MM.1S (cell line): Measurements from ENCODE around the gene TOMM6.

ENCODE experiments used
- DNase-seq: peaks from one replicate; pipeline ENCODE4 v3.0.0-alpha.2; 2015
- H2AFZ ChIP-seq: fragments of 300-600 bp; sonication (generic); 2 replicates; pipeline ENCODE4 v1.6.0; 2016; ENCODE audit warnings: antibody characterized with exemption, low read length
- H3F3A ChIP-seq: fragments of 300-600 bp; sonication (generic); 2 replicates; pipeline ENCODE4 v1.6.1; 2016; ENCODE audit warnings: mild to moderate bottlenecking, antibody characterized with exemption, low read length, moderate library complexity, mixed read lengths; ENCODE audit not compliant: insufficient read depth
- H3K27ac ChIP-seq: fragments of 300-600 bp; sonication (generic); 2 replicates; pipeline ENCODE4 v1.5.1; 2016; ENCODE audit warnings: mild to moderate bottlenecking, low read length
- H3K27me3 ChIP-seq: fragments of 300-600 bp; sonication (generic); replicated peaks from 2 replicates; pipeline ENCODE4 v1.6.0; 2016; ENCODE audit warnings: low read length; ENCODE audit not compliant: insufficient read depth
- H3K36me3 ChIP-seq: fragments of 300-600 bp; sonication (generic); replicated peaks from 2 replicates; pipeline ENCODE4 v1.6.1; 2016; ENCODE audit warnings: mild to moderate bottlenecking, low read length, mixed read lengths; ENCODE audit not compliant: insufficient read depth
- H3K4me1 ChIP-seq: fragments of 300-600 bp; sonication (generic); 2 replicates; pipeline ENCODE4 v1.6.1; 2016; ENCODE audit warnings: low read length, mixed read lengths
- H3K4me2 ChIP-seq: fragments of 300-600 bp; sonication (generic); 2 replicates; pipeline ENCODE4 v1.6.0; 2016; ENCODE audit warnings: low read depth, low read length
- H3K4me3 ChIP-seq: fragments of 300-600 bp; sonication (generic); 2 replicates; pipeline ENCODE4 v1.5.1; 2016; ENCODE audit warnings: low read length, mixed read lengths
- H3K79me2 ChIP-seq: fragments of 300-600 bp; sonication (generic); 2 replicates; pipeline ENCODE4 v1.6.1; 2016; ENCODE audit warnings: mixed run types, low read length, mixed read lengths
- H3K9ac ChIP-seq: fragments of 300-600 bp; sonication (generic); 2 replicates; pipeline ENCODE4 v1.6.1; 2016; ENCODE audit warnings: low read length, mixed read lengths
- H3K9me2 ChIP-seq: fragments of 300-600 bp; sonication (generic); replicated peaks from 2 replicates; pipeline ENCODE4 v1.6.1; 2016; ENCODE audit warnings: mild to moderate bottlenecking, low read length, mixed read lengths; ENCODE audit not compliant: insufficient read depth
- H3K9me3 ChIP-seq: fragments of 300-600 bp; sonication (generic); replicated peaks from 2 replicates; pipeline ENCODE4 v1.6.1; 2016; ENCODE audit warnings: mild to moderate bottlenecking, low read length, mixed read lengths; ENCODE audit not compliant: insufficient read depth
- H4K20me1 ChIP-seq: fragments of 300-600 bp; sonication (generic); 2 replicates; pipeline ENCODE4 v1.6.1; 2016; ENCODE audit warnings: mild to moderate bottlenecking, low read length, moderate library complexity, mixed read lengths; ENCODE audit not compliant: insufficient read depth
- CTCF ChIP-seq: fragments of 300-600 bp; sonication (generic); IDR thresholded peaks from 2 replicates; pipeline ENCODE4 v1.5.1; 2016; ENCODE audit warnings: antibody characterized with exemption, low read length, mixed read lengths
- EZH2 ChIP-seq: fragments of 300-600 bp; sonication (generic); optimal IDR thresholded peaks from 2 replicates; pipeline ENCODE3; 2017; ENCODE audit warnings: low read depth, mild to moderate bottlenecking, antibody characterized with exemption, low read length, mixed read lengths
- EZH2phosphoT487 ChIP-seq: fragments of 300-600 bp; sonication (generic); IDR thresholded peaks from 2 replicates; pipeline ENCODE4 v1.6.1; 2018; ENCODE audit warnings: antibody characterized with exemption, low read length

The TOMM6 gene

GRCh38 chr6:41822021-41822420 lies 34.5 kb downstream of the TOMM6 start:
- Histone ChIP-seq H3K36me3 (no peaks in the 10 kb centered on the region), H2AFZ (no peak overlapping the region), H4K20me1 (no peaks in the 10 kb centered on the region), H3K4me2 (no peak overlapping the region), H3K79me2 (no peaks in the 10 kb centered on the region), H3K27ac (no peak overlapping the region), H3K9me3 (no peaks in the 10 kb centered on the region), H3F3A (no peaks in the 10 kb centered on the region), H3K4me3 (no peak overlapping the region), H3K27me3 (no peaks in the 10 kb centered on the region), H3K9ac (no peak overlapping the region), H3K9me2 (no peaks in the 10 kb centered on the region), H3K4me1 (no peaks in the 10 kb centered on the region)
- no peak for DNase-seq
- TF ChIP-seq EZH2, result no peak
- TF ChIP-seq EZH2phosphoT487, result no peak
- TF ChIP-seq CTCF, result no peak

- no peaks in the 10 kb centered on the region for H3K79me2 ChIP-seq
- H3K27me3 ChIP-seq, result no peaks in the 10 kb centered on the region
- H4K20me1 ChIP-seq, result no peaks in the 10 kb centered on the region
- DNase-seq, result no peak
- H3K4me2 ChIP-seq, result no peak overlapping the region
- H3F3A ChIP-seq, result no peaks in the 10 kb centered on the region
- no peaks in the 10 kb centered on the region for H3K9me2 ChIP-seq
- H3K4me1 ChIP-seq, result no peaks in the 10 kb centered on the region
- H3K36me3 ChIP-seq, result no peaks in the 10 kb centered on the region
- no peak overlapping the region for H3K9ac ChIP-seq
- H3K4me3 ChIP-seq, result no peak overlapping the region
- no peak overlapping the region for H2AFZ ChIP-seq
- TF ChIP-seq CTCF (no peak), EZH2 (no peak), EZH2phosphoT487 (no peak)
- no peaks in the 10 kb centered on the region for H3K9me3 ChIP-seq
- H3K27ac ChIP-seq, result no peak overlapping the region
Observed at GRCh38 chr6:41823178-41823577, 35.7 kb downstream of the TOMM6 start.

- Histone ChIP-seq H3K27me3 (no peaks in the 10 kb centered on the region), H3K27ac (no peak overlapping the region), H3F3A (no peaks in the 10 kb centered on the region), H3K36me3 (no peaks in the 10 kb centered on the region), H3K79me2 (no peaks in the 10 kb centered on the region), H4K20me1 (no peaks in the 10 kb centered on the region), H3K9me3 (no peaks in the 10 kb centered on the region), H3K9me2 (no peaks in the 10 kb centered on the region), H3K4me3 (no peak overlapping the region), H3K4me1 (no peaks in the 10 kb centered on the region), H2AFZ (no peak overlapping the region), H3K9ac (no peak overlapping the region), H3K4me2 (no peak overlapping the region)
- DNase-seq, result no peak
- TF ChIP-seq EZH2phosphoT487 (no peak), EZH2 (no peak), CTCF (no peak)
Observed at GRCh38 chr6:41824571-41825569, 37.4 kb downstream of the TOMM6 start.
